ENCODE data around the gene GPR21.

Gene GPR21

GRCh38 chr9:123034881-123035510 is 1.5 kb downstream of the GPR21 start:
- no peak for DNase-seq

- DNase-seq, result no peak
Observed at GRCh38 chr9:123035791-123036190, 2.3 kb downstream of the GPR21 start.

- DNase-seq, result no peak
Observed at GRCh38 chr9:123036893-123037545, 3.6 kb downstream of the GPR21 start.

- no peak for DNase-seq
Observed at GRCh38 chr9:123039617-123040219, 6.3 kb downstream of the GPR21 start.

GRCh38 chr9:123040801-123041200 is 7.3 kb downstream of the GPR21 start:
- DNase-seq, result no peak

- DNase-seq, result no peak
Observed at GRCh38 chr9:123041489-123041888, 8.0 kb downstream of the GPR21 start.

- DNase-seq, result no peak
Observed at GRCh38 chr9:123043081-123043939, 9.8 kb downstream of the GPR21 start.

GRCh38 chr9:123044586-123044985 is 11.1 kb downstream of the GPR21 start:
- DNase-seq, result no peak

GRCh38 chr9:123046406-123047195 is 13.1 kb downstream of the GPR21 start:
- no peak for DNase-seq

GRCh38 chr9:123048748-123049147 is 15.3 kb downstream of the GPR21 start:
- no peak for DNase-seq

GRCh38 chr9:123049589-123050222 is 16.2 kb downstream of the GPR21 start:
- no peak for DNase-seq

- no peak for DNase-seq
Observed at GRCh38 chr9:123053046-123053445, 19.6 kb downstream of the GPR21 start.

- no peak for DNase-seq
Observed at GRCh38 chr9:123053711-123054110, 20.2 kb downstream of the GPR21 start.

- no peak for DNase-seq
Observed at GRCh38 chr9:123058834-123059233, 25.4 kb downstream of the GPR21 start.

GRCh38 chr9:123059472-123060220 is 26.2 kb downstream of the GPR21 start:
- no peak for DNase-seq

- DNase-seq, result no peak
Observed at GRCh38 chr9:123061216-123061615, 27.7 kb downstream of the GPR21 start.

- no peak for DNase-seq
Observed at GRCh38 chr9:123062351-123063176, 29.1 kb downstream of the GPR21 start.

- no peak for DNase-seq
Observed at GRCh38 chr9:123063177-123063598, 29.7 kb downstream of the GPR21 start.

GRCh38 chr9:123063896-123064295 is 30.4 kb downstream of the GPR21 start:
- no peak for DNase-seq

GRCh38 chr9:123064716-123065115 is 31.2 kb downstream of the GPR21 start:
- DNase-seq, result no peak
